NOMO-1 treated with DMSO at 0.1 percent for 48 hours (cell line): ENCODE measurements around the gene RUSF1.
A peak's percentile ranks its signal among the peaks of the same experiment; 100 is the strongest.
"Not testable (repeated sequence)": the region's sequence is repeated elsewhere in the genome, so short reads cannot be mapped to it uniquely, and the experiment has no call there.

Experiments used
- DNase-seq: peaks from one replicate; lab custom pipeline; 2025; ENCODE audit not compliant: unreplicated experiment; lab: John Stamatoyannopoulos, UW

RUSF1 gene

GRCh38 chr16:31487071-31487719, 21.0 kb downstream of the RUSF1 start:
- DNase-seq: no peak

GRCh38 chr16:31486045-31486444, 22.1 kb downstream of the RUSF1 start:
- no peak for DNase-seq

- DNase-seq: no peak
Observed at GRCh38 chr16:31485571-31485970, 22.6 kb downstream of the RUSF1 start.

GRCh38 chr16:31484491-31485171, 23.6 kb downstream of the RUSF1 start:
- no peak for DNase-seq

GRCh38 chr16:31484048-31484447, 24.1 kb downstream of the RUSF1 start:
- not testable (repeated sequence) for DNase-seq

GRCh38 chr16:31483081-31483480, 25.1 kb downstream of the RUSF1 start, which contains the start of gene SLC5A2:
SLC5A2 (plus strand) TSS chr16:31483123; CDS start chr16:31483137, 14 bp downstream.
- no peak for DNase-seq

- no peak for DNase-seq
Observed at GRCh38 chr16:31480851-31481536, 27.2 kb downstream of the RUSF1 start.

GRCh38 chr16:31479751-31480150, 28.4 kb downstream of the RUSF1 start:
- DNase-seq: no peak

- no peak for DNase-seq
Observed at GRCh38 chr16:31478956-31479355, 29.2 kb downstream of the RUSF1 start.

- peak; percentile 78 for DNase-seq
Observed at GRCh38 chr16:31477220-31478216, 30.7 kb downstream of the RUSF1 start.

- peak; percentile 59 for DNase-seq
Observed at GRCh38 chr16:31476303-31477219, 31.6 kb downstream of the RUSF1 start.

- DNase-seq: no peak
Observed at GRCh38 chr16:31475946-31476302, 32.3 kb downstream of the RUSF1 start.

GRCh38 chr16:31474773-31475738, 33.1 kb downstream of the RUSF1 start:
- DNase-seq: no peak

- no peak for DNase-seq
Observed at GRCh38 chr16:31474173-31474714, 33.9 kb downstream of the RUSF1 start.

GRCh38 chr16:31473264-31473984, 34.8 kb downstream of the RUSF1 start:
- DNase-seq: no peak

- no peak for DNase-seq
Observed at GRCh38 chr16:31472709-31473203, 35.4 kb downstream of the RUSF1 start.

- DNase-seq: no peak
Observed at GRCh38 chr16:31471875-31472708, 36.1 kb downstream of the RUSF1 start, which contains the start of gene TGFB1I1. TGFB1I1 (plus strand) TSS chr16:31472152; CDS start chr16:31472189, 37 bp downstream.
